Measurements from ENCODE around the gene FRMD6.

- no peak for TF ChIP-seq CTCF (IDR thresholded peaks at IDR 0.05)
- TF ChIP-seq POLR2A (IDR thresholded peaks at IDR 0.05), result no peak
These were observed 24.4 kb upstream of the FRMD6 start for GRCh38 chr14:51627313-51627712.
